ENCODE data around the gene FBXO31.

- TF ChIP-seq CTCF (IDR thresholded peaks at IDR 0.05; ENCODE audit: low read depth, low read length) (no peak), EZH2phosphoT487 (IDR thresholded peaks at IDR 0.05; ENCODE audit: low read depth) (no peak)
Observed at GRCh38 chr16:87308826-87309225, 74.8 kb downstream of the FBXO31 start.
